GM12873 (cell line): Measurements from ENCODE around the gene NME4.

Experiments
- TF ChIP-seq, protein P1 (sequence below): IDR thresholded peaks from 2 replicates; pipeline ENCODE4 v1.5.1; 2012; ENCODE audit warnings: low read depth, mild to moderate bottlenecking, moderate library complexity, low read length, control low read depth; ENCODE audit not compliant: insufficient read depth; ENCODE audit errors: missing control alignments

The NME4 gene

DNA sequence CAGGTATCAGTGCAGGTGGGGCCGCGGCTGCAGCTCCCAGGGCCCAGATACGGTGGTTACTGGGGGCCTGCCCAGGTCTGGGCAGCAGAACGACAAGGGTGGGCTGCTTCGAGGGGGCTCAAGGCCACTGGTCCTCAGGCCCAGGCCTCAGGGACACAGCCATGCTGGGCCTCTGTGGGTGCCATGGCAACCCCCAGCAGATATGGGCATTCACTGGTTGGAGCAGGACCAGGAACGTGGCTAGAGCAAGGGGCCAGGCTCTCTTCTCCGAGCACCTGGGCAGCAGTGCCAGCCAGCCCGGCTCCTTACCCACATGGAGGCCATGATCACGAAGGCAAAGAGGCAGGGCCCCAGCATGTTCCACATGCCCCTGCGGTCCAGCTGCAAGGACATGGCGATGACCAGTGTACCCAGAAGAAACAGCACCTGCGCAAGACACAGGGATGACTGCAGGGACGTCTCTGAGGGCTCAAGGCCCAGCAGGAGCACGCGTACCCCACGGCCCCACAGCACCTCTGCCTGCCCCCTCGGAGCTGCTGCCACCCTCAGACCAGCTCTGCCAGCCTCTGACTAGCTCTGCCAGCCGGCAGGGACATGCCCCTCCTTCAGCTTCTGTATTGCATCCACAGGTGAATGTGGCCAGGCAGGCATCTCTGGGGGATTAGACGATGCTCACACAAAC, 24.6 kb upstream of the NME4 start:
- TF ChIP-seq, protein P1, sequence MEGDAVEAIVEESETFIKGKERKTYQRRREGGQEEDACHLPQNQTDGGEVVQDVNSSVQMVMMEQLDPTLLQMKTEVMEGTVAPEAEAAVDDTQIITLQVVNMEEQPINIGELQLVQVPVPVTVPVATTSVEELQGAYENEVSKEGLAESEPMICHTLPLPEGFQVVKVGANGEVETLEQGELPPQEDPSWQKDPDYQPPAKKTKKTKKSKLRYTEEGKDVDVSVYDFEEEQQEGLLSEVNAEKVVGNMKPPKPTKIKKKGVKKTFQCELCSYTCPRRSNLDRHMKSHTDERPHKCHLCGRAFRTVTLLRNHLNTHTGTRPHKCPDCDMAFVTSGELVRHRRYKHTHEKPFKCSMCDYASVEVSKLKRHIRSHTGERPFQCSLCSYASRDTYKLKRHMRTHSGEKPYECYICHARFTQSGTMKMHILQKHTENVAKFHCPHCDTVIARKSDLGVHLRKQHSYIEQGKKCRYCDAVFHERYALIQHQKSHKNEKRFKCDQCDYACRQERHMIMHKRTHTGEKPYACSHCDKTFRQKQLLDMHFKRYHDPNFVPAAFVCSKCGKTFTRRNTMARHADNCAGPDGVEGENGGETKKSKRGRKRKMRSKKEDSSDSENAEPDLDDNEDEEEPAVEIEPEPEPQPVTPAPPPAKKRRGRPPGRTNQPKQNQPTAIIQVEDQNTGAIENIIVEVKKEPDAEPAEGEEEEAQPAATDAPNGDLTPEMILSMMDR: no peak

DNA sequence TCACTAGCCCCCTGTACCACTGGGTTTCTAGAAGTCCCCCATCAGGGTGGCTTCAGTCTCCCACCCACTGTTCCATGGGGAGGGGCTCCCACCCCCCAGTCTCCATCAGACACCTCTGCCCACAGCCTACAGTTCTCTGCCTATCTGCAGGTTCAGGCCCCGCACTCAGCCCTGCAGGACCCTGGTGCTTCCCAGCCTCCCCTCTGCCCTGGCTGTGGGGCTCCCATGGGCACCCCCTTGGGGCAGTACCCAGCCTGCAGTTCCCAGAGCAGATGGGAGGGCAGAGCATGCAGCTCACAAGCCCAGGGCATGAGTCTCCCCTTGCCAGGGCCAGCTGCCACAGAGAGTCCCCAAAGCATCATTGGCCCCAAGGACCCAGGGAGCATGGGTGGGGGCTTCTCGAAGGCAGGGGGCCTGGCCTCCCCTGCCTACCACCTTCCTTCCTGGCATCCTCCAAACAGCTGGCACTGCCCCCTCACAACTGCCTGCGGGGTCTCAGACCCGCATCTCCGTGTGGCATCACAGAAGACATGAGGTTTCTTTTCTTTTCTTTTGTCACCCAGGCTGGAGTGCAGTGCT, 23.9 kb upstream of the NME4 start:
- TF ChIP-seq, protein P1: no peak

DNA sequence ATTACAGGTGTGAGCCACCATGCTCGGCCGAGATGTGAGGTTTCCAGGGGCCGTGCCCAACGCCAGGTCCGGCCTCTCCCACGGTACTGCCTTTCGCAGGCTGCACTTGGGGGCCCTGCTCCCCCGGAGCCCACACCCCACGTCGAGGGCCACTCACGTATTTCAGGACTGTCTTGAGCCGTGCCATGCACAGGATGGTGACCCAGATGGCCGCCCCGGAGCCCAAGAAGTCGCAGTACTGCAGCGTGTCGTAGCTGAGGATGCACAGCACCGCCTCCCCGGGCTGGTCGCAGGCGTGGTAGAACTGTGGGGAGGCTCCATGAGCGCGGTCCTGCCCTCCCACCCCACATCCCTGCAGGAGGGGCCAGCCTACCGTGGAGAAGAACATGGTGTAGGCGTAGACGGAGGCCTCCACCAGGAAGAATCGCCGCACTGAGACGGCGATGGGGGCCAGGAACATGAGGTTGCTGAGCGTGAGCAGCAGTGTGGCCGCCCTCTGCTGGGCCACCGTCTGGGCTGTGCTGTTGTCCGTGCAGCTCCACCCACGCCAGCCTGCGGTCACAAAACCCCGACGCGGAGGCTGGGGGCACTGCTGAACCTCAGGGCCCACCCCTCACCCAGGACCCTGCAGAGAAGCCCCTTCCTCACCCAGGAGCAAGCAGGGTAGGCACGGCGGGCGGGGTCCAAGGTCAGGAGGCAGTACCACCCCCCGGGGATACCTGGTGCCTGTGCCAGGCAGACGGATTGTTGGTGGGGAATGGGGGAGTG, 23.0 kb upstream of the NME4 start:
- TF ChIP-seq, protein P1: no peak

DNA sequence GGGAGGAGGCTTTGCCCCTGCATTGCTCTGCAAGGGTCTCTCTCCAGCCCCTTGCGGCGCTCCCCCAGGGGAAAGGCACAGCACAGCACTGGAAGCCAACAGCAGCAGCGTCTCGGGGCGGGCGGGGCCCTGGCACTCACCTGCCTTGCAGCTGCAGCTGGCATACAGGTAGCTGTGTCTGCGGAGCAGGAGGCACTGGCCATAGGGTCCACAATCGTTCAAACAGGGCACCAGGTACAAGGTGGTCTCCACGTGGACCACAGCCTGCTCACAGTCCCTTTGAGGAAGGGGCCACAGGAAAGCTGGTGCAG, 22.4 kb upstream of the NME4 start:
- TF ChIP-seq, protein P1: no peak

DNA sequence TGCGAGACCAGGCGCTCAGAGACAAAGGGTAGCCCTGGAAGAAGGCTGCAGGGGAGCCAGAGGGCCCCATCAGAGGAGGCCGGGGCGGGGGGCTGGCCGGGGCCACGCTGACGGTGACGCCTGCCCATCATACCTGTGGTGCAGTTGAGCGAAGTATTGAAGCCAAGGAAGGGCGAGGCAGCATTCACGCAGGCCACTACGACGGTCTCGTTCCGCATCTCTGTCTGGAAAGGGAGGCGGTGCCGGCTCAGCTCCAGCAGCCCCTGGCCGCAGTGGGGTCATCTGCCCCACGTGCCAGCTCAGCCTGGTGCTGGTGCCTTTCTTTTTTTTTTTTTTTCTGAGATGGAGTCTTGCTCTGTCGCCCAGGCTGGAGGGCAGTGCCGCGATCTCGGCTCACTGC, 21.8 kb upstream of the NME4 start:
- TF ChIP-seq, protein P1: no peak

DNA sequence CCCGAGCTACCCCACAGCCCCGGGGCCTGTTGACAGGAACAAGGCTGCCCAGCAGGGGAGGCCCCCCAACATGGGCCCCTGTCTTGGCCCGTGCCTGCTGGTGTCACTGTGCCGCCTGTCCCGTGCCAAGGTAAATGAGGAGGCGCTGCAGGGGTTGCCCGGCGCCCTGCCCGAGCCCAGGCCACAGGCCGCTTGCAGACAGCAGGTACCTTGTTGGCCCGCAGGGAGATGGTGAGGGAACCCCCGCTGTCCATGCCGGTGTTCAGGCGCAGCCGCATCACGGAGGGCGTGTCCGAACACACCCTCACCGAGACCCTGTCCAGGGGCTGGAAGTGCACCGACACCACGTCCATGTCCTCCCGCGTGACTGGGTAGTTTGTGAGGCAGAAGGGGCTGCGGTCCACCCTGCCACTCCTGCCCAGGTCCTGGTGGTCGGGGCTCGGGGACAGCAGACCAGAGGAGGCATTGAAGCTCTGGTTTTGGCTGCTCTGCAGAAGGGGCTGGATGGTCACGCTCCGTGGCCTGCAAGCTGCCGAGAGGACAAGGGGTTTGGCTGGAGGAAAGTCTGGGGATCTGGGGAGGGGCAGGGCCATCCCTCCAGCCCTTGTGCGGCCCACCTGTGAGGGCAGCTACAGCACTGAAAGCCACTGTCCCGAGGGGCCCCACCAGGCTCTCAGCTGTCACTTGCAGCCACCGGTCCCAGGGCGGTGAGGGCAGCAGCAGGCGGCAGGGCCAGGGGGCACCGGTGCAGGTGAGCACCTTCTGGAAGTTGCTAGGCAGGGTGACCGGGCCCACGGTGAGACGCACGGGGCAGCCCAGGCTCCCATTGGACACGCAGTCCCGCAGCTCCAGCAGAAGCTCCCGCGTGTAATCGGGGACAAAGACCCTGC, 20.8 kb upstream of the NME4 start:
- TF ChIP-seq, protein P1: no peak

DNA sequence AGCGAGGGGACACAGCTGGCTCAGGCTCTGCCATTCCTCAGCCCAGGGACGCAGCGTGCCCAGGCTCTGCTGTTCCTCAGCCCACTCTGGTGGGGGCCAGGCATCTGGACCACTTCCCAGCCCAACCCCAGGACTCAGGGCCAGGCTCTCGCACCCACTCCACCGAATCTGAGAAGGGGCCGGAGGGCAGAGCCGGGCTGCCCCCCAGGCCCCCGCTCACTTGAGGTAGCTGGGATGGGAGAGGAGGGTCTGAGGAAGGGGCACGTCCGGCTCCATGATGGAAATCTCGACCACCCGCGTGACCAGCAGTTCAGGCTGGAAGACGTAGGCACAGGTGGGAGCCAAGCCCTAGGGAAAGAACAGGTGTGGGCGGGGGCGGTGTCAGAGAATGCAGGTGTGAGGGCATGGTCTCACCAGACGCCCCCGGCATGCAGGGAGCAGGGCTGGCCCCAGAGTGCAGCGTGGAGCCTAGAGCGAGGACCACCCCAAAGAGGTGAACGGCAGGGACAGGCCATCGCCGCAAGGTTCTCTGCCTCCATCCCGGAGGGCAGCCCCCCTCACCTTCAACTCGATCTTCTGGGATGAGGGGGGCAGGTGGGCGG, 20.1 kb upstream of the NME4 start:
- TF ChIP-seq, protein P1: no peak
